HEK293 (cell line): Measurements from ENCODE around the gene STARD5.

Experiments used
- YY1 ChIP-seq: fragments of 450-650 bp; formaldehyde crosslinking; IDR thresholded peaks from 2 replicates; pipeline ENCODE4 v1.5.1; 2018; ENCODE audit warnings: missing biosample characterization, missing genetic modification characterization
- ZNF140 ChIP-seq: fragments of 450-650 bp; formaldehyde crosslinking; IDR thresholded peaks from 2 replicates; pipeline ENCODE4 v1.5.1; 2016; ENCODE audit warnings: missing biosample characterization, missing genetic modification characterization
- ZNF24 ChIP-seq: fragments of 450-650 bp; formaldehyde crosslinking; IDR thresholded peaks from 2 replicates; pipeline ENCODE4 v1.5.1; 2016; ENCODE audit warnings: missing biosample characterization, missing genetic modification characterization
- ZNF274 ChIP-seq, 2 experiments: fragments of 200-500 bp in 1 of 2; fragments of 450-650 bp in 1 of 2; sonication (Bioruptor generic) in 1 of 2; formaldehyde crosslinking in 1 of 2; IDR thresholded peaks; 2 replicates each; pipeline versions ENCODE4 v1.5.1 to v1.6.1; 2014 to 2016; ENCODE audit warnings: borderline replicate concordance in 1 of 2, inconsistent platforms in 1 of 2, low read length in 1 of 2, missing biosample characterization in 1 of 2, missing genetic modification characterization in 1 of 2
- ZNF654 ChIP-seq: fragments of 450-650 bp; formaldehyde crosslinking; IDR thresholded peaks from 2 replicates; pipeline ENCODE4 v1.5.1; 2016; ENCODE audit warnings: low read depth, missing biosample characterization, missing genetic modification characterization
- TF ChIP-seq, protein P1 (sequence below): fragments of 450-650 bp; formaldehyde crosslinking; IDR thresholded peaks from 2 replicates; pipeline ENCODE4 v1.5.1; 2016; ENCODE audit warnings: missing biosample characterization, missing genetic modification characterization
- TF ChIP-seq, protein P2 (sequence below): fragments of 450-650 bp; formaldehyde crosslinking; IDR thresholded peaks from 2 replicates; pipeline ENCODE4 v1.5.1; 2016; ENCODE audit warnings: missing biosample characterization, missing genetic modification characterization
- TF ChIP-seq, protein P3 (sequence below): fragments of 450-650 bp; formaldehyde crosslinking; optimal IDR thresholded peaks from 2 replicates; pipeline ENCODE3; 2016; ENCODE audit warnings: missing biosample characterization, mild to moderate bottlenecking, missing genetic modification characterization

DNA sequence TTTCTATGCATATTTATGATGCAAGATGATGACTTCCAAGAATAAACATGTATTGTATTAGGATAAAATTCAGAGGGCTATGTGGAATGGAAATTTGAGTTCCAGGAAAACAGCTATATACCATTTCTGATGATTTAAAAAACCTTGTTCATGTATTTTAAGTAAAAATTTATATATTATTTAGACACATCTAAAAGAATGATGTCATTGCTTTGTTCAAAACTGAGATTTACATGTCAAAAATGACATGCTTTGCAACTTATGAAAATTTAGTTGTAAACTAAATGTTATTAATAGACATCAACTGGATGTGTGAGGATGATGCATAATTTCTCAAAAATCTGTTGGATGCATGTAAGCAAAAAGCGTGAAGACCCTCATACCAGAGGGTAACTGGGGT lies 2.3 kb downstream of the STARD5 start:
- TF ChIP-seq, protein P1, sequence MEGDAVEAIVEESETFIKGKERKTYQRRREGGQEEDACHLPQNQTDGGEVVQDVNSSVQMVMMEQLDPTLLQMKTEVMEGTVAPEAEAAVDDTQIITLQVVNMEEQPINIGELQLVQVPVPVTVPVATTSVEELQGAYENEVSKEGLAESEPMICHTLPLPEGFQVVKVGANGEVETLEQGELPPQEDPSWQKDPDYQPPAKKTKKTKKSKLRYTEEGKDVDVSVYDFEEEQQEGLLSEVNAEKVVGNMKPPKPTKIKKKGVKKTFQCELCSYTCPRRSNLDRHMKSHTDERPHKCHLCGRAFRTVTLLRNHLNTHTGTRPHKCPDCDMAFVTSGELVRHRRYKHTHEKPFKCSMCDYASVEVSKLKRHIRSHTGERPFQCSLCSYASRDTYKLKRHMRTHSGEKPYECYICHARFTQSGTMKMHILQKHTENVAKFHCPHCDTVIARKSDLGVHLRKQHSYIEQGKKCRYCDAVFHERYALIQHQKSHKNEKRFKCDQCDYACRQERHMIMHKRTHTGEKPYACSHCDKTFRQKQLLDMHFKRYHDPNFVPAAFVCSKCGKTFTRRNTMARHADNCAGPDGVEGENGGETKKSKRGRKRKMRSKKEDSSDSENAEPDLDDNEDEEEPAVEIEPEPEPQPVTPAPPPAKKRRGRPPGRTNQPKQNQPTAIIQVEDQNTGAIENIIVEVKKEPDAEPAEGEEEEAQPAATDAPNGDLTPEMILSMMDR (tag by site-specific recombination): no peak
- TF ChIP-seq ZNF140 (tag by site-specific recombination) (no peak), YY1 (no peak), ZNF654 (no peak), ZNF24 (no peak), ZNF274 (IDR thresholded peaks at IDR 0.05; ENCODE audit: low read length) (no peak), ZNF274 (tag by site-specific recombination; IDR thresholded peaks at IDR 0.05; ENCODE audit: borderline replicate concordance) (no peak)
- TF ChIP-seq, protein P2, sequence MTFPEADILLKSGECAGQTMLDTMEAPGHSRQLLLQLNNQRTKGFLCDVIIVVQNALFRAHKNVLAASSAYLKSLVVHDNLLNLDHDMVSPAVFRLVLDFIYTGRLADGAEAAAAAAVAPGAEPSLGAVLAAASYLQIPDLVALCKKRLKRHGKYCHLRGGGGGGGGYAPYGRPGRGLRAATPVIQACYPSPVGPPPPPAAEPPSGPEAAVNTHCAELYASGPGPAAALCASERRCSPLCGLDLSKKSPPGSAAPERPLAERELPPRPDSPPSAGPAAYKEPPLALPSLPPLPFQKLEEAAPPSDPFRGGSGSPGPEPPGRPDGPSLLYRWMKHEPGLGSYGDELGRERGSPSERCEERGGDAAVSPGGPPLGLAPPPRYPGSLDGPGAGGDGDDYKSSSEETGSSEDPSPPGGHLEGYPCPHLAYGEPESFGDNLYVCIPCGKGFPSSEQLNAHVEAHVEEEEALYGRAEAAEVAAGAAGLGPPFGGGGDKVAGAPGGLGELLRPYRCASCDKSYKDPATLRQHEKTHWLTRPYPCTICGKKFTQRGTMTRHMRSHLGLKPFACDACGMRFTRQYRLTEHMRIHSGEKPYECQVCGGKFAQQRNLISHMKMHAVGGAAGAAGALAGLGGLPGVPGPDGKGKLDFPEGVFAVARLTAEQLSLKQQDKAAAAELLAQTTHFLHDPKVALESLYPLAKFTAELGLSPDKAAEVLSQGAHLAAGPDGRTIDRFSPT: no peak
- TF ChIP-seq, protein P3, sequence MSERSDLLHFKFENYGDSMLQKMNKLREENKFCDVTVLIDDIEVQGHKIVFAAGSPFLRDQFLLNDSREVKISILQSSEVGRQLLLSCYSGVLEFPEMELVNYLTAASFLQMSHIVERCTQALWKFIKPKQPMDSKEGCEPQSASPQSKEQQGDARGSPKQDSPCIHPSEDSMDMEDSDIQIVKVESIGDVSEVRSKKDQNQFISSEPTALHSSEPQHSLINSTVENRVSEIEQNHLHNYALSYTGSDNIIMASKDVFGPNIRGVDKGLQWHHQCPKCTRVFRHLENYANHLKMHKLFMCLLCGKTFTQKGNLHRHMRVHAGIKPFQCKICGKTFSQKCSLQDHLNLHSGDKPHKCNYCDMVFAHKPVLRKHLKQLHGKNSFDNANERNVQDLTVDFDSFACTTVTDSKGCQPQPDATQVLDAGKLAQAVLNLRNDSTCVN (tag by site-specific recombination): no peak
